Subcutaneous abdominal adipose tissue (tissue), 5 donors: ENCODE results near the gene RCBTB2.
A peak's percentile ranks its signal among the peaks of the same experiment; 100 is the strongest.
"Not testable (repeated sequence)": the region's sequence is repeated elsewhere in the genome, so short reads cannot be mapped to it uniquely, and the experiment has no call there.

ENCODE experiments used
- H3K27ac ChIP-seq: one replicate; pipeline ENCODE4 v1.7.0; 2013; ENCODE audit warnings: low read depth, mild to moderate bottlenecking, inconsistent platforms, low read length, moderate library complexity
- H3K27me3 ChIP-seq, 5 donors: one replicate each; pipeline ENCODE4 v1.7.0; 2013; ENCODE audit warnings: low read length in 5 of 5, inconsistent platforms in 1 of 5; ENCODE audit not compliant: control insufficient read depth in 5 of 5, insufficient read depth in 4 of 5
- H3K36me3 ChIP-seq, 5 donors: one replicate each; pipeline ENCODE4 v1.7.0; 2013; ENCODE audit warnings: low read length in 5 of 5; ENCODE audit not compliant: control insufficient read depth in 5 of 5, insufficient read depth in 5 of 5
- H3K4me1 ChIP-seq, 5 donors: one replicate each; pipeline ENCODE4 v1.7.0; 2013; ENCODE audit warnings: low read length in 5 of 5, mild to moderate bottlenecking in 3 of 5, moderate library complexity in 1 of 5; ENCODE audit not compliant: control insufficient read depth in 5 of 5, insufficient read depth in 5 of 5
- H3K4me3 ChIP-seq, 5 donors: one replicate each; pipeline ENCODE4 v1.7.0; 2013; ENCODE audit warnings: low read length in 5 of 5, low read depth in 1 of 5
- H3K9ac ChIP-seq, 5 donors: one replicate each; pipeline ENCODE4 v1.7.0; 2013; ENCODE audit warnings: low read length in 5 of 5, mild to moderate bottlenecking in 4 of 5, moderate library complexity in 3 of 5
- H3K9me3 ChIP-seq, 5 donors: one replicate each; pipeline ENCODE4 v1.7.0; 2013; ENCODE audit warnings: low read length in 5 of 5; ENCODE audit not compliant: control insufficient read depth in 5 of 5
- donor health status: healthy.
- donor health status: healthy.
- donor health status: healthy.
- donor health status: healthy.
- donor health status: healthy.

The RCBTB2 gene

GRCh38 chr13:48475230-48475629 is 57.6 kb downstream of the RCBTB2 start:
- H3K4me1 ChIP-seq = peaks cover 0 to 30% (median 15%) of the 10 kb centered on the region in 5 donors
- H3K9ac ChIP-seq = no peak overlapping the region
- no peaks in the 10 kb centered on the region for H3K27me3 ChIP-seq
- no peak overlapping the region for H3K4me3 ChIP-seq
- H3K9me3 ChIP-seq = no peaks in the 10 kb centered on the region
- H3K36me3 ChIP-seq = peaks cover 0 to 9% (median 5%) of the 10 kb centered on the region in 5 donors
- H3K27ac ChIP-seq = no peak overlapping the region

GRCh38 chr13:48457578-48458242 is 75.2 kb downstream of the RCBTB2 start:
- Histone ChIP-seq H3K4me3 (no peak overlapping the region), H3K36me3 (peaks cover 9 to 44% (median 32%) of the 10 kb centered on the region in 5 donors), H3K4me1 (no peaks in the 10 kb centered on the region), H3K9me3 (no peaks in the 10 kb centered on the region), H3K9ac (no peak overlapping the region), H3K27me3 (no peaks in the 10 kb centered on the region), H3K27ac (no peak overlapping the region)

GRCh38 chr13:48456546-48456945 is 76.3 kb downstream of the RCBTB2 start:
- no peak overlapping the region for H3K4me3 ChIP-seq
- H3K4me1 ChIP-seq = no peaks in the 10 kb centered on the region
- no peaks in the 10 kb centered on the region for H3K9me3 ChIP-seq
- no peak overlapping the region for H3K9ac ChIP-seq
- H3K27ac ChIP-seq = no peak overlapping the region
- H3K27me3 ChIP-seq = no peaks in the 10 kb centered on the region
- peaks cover 9 to 40% (median 32%) of the 10 kb centered on the region in 5 donors for H3K36me3 ChIP-seq

GRCh38 chr13:48451196-48451595 is 81.7 kb downstream of the RCBTB2 start:
- Histone ChIP-seq H3K4me1 (peaks cover 0 to 16% (median 13%) of the 10 kb centered on the region in 5 donors), H3K36me3 (peaks cover 8 to 14% (median 9%) of the 10 kb centered on the region in 5 donors)
- H3K9me3 ChIP-seq, H3K4me3 ChIP-seq, H3K27ac ChIP-seq, H3K9ac ChIP-seq, H3K27me3 ChIP-seq: not testable (repeated sequence)

GRCh38 chr13:48449656-48450055 is 83.2 kb downstream of the RCBTB2 start:
- Histone ChIP-seq H3K4me1 (peaks cover 0 to 16% (median 13%) of the 10 kb centered on the region in 5 donors), H3K9me3 (peaks cover 0 to 9% (median 0%) of the 10 kb centered on the region in 5 donors), H3K36me3 (peaks cover 6 to 11% (median 9%) of the 10 kb centered on the region in 5 donors), H3K4me3 (no peak overlapping the region), H3K9ac (no peak overlapping the region), H3K27me3 (no peaks in the 10 kb centered on the region), H3K27ac (no peak overlapping the region)

- no peaks in the 10 kb centered on the region for H3K27me3 ChIP-seq
- H3K27ac ChIP-seq = peak overlapping the region; percentile 46
- H3K9me3 ChIP-seq = peaks cover 0 to 9% (median 0%) of the 10 kb centered on the region in 5 donors
- H3K4me1 ChIP-seq = peaks cover 0 to 16% (median 13%) of the 10 kb centered on the region in 5 donors
- peak overlapping the region in 4 of 5 donors; percentile 15 to 44 (median 38) for H3K4me3 ChIP-seq
- H3K36me3 ChIP-seq = peaks cover 2 to 11% (median 5%) of the 10 kb centered on the region in 5 donors
- H3K9ac ChIP-seq = peak overlapping the region in 2 of 5 donors; percentile 9 to 30
Measured at GRCh38 chr13:48448959-48449614, 83.8 kb downstream of the RCBTB2 start.

- Histone ChIP-seq H3K9ac (peak overlapping the region in 3 of 5 donors; percentile 9 to 30 (median 23)), H3K36me3 (peaks cover 0 to 9% (median 0%) of the 10 kb centered on the region in 5 donors), H3K27ac (peak overlapping the region; percentile 46), H3K9me3 (peaks cover 0 to 9% (median 0%) of the 10 kb centered on the region in 5 donors), H3K27me3 (no peaks in the 10 kb centered on the region), H3K4me3 (peak overlapping the region in 3 of 5 donors; percentile 15 to 44 (median 41)), H3K4me1 (peaks cover 0 to 16% (median 15%) of the 10 kb centered on the region in 5 donors)
Measured at GRCh38 chr13:48448285-48448958, 84.5 kb downstream of the RCBTB2 start.

- peaks cover 0 to 9% (median 0%) of the 10 kb centered on the region in 5 donors for H3K9me3 ChIP-seq
- peaks cover 0 to 16% (median 15%) of the 10 kb centered on the region in 5 donors for H3K4me1 ChIP-seq
- no peak overlapping the region for H3K4me3 ChIP-seq
- H3K9ac ChIP-seq = no peak overlapping the region
- no peaks in the 10 kb centered on the region for H3K27me3 ChIP-seq
- peaks cover 0 to 2% (median 0%) of the 10 kb centered on the region in 5 donors for H3K36me3 ChIP-seq
- no peak overlapping the region for H3K27ac ChIP-seq
Measured at GRCh38 chr13:48446464-48446863, 86.4 kb downstream of the RCBTB2 start.

GRCh38 chr13:48443442-48444208 is 89.3 kb downstream of the RCBTB2 start:
- Histone ChIP-seq H3K9ac (no peak overlapping the region), H3K36me3 (peaks cover 0 to 2% (median 0%) of the 10 kb centered on the region in 5 donors), H3K27me3 (no peaks in the 10 kb centered on the region), H3K9me3 (no peaks in the 10 kb centered on the region), H3K27ac (no peak overlapping the region), H3K4me3 (no peak overlapping the region), H3K4me1 (peaks cover 0 to 12% (median 6%) of the 10 kb centered on the region in 5 donors)
